Calu3 (cell line): Measurements from ENCODE around the gene TP53I11. TPM values are rescaled to one million over a fixed set of nuclear protein-coding genes. Genes with fewer than 3 reads are reported as not detected.

ENCODE experiments used
- BruUV-seq: library from RNA; stranded (reverse); fragments of 400-500 nt; replicated peaks from 2 replicates; lab custom pipeline; 2021; lab: Mats Ljungman, UMichigan
- CTCF ChIA-PET: fragments of 300-600 bp; sonication (Branson Sonifier 250); formaldehyde crosslinking; loops from one replicate; lab custom pipeline; 2022; ENCODE audit warnings: antibody characterized with exemption; lab: Charles Lee
- DNase-seq: peaks from one replicate; pipeline ENCODE4 v3.0.0; 2022
- H3K27ac Mint-ChIP-seq: one replicate; pipeline ENCODE4 v1.8.0; 2022; ENCODE audit warnings: mixed read lengths; ENCODE audit not compliant: unreplicated experiment
- H3K27me3 Mint-ChIP-seq: one replicate; pipeline ENCODE4 v1.8.0; 2022; ENCODE audit warnings: mixed read lengths; ENCODE audit not compliant: unreplicated experiment
- H3K36me3 Mint-ChIP-seq: one replicate; pipeline ENCODE4 v1.8.0; 2022; ENCODE audit warnings: mild to moderate bottlenecking, moderate library complexity, mixed read lengths; ENCODE audit not compliant: insufficient read depth, unreplicated experiment
- H3K4me1 Mint-ChIP-seq: one replicate; pipeline ENCODE4 v1.8.0; 2022; ENCODE audit warnings: mild to moderate bottlenecking, low read depth, mixed read lengths; ENCODE audit not compliant: unreplicated experiment
- H3K4me3 Mint-ChIP-seq: one replicate; pipeline ENCODE4 v1.8.0; 2022; ENCODE audit warnings: mild to moderate bottlenecking, low read depth, moderate library complexity, mixed read lengths; ENCODE audit not compliant: unreplicated experiment
- H3K9me3 Mint-ChIP-seq: one replicate; pipeline ENCODE4 v1.8.0; 2022; ENCODE audit warnings: low read depth, mixed read lengths; ENCODE audit not compliant: unreplicated experiment
- intact Hi-C: fragments of 100-400 bp; cut with micrococcal nuclease; formaldehyde crosslinking; loops from one replicate; pipeline ENCODE4 v1.10.0; 2022; ENCODE audit not compliant: unreplicated experiment
- total RNA-seq: library from RNA; stranded (reverse); gene quantifications from 2 replicates; pipeline ENCODE4 v1.2.3, GENCODE V29; 2022
- TF ChIP-seq, protein P1 (sequence below): fragments of 200-600 bp; IDR thresholded peaks from one replicate; pipeline ENCODE4 v1.8.0; 2022; ENCODE audit warnings: antibody characterized with exemption; ENCODE audit not compliant: unreplicated experiment

Gene TP53I11
- total RNA-seq, 1 experiment from 2014 or later, result 27.8 TPM

DNA sequence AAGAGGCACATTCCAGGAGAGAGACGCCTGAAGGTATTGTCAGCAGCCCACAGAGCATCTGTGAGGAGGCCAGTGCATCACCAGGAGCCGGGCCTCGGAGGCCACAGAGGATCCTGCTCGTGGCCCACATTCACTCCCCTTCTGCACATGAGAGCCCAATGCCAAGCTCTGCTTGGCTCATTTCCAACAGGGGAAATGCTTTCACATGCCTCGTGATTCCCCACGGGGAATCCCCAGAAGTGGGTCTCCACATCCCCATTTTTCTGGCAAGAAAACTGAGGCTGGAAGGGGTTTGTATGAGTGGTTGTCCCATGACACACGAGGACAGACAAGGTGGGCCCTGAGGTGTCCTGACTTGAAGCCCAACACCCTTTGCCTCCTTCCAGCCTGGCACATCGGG, 34.4 kb downstream of the TP53I11 start:
- no peak overlapping the region for H3K4me3 Mint-ChIP-seq
- H3K4me1 Mint-ChIP-seq, result no peaks in the 10 kb centered on the region
- DNase-seq, result no peak

DNA sequence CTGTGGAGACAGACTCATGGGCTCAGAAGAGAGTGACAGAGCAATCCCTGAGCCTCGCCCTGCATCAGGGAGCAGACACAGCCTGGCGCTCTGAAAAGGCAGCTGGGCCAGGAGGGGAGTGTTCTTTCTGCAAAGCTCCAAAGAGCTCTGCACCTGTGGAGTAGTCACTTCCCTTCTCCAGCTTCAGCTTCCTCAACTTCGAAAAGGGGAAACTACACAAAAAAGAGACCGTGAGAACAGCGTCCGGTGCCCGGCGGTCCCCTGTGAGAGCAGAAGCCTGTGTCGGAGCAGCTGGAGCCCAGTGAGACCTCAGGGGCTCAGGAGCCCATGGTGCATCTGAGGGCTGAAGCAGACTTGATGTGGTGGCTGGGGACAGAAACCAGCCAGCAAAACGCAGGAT, 35.1 kb downstream of the TP53I11 start:
- CTCF ChIA-PET, result no interaction called here
- H3K36me3 Mint-ChIP-seq, result no peaks in the 10 kb centered on the region
- no peak for DNase-seq
- H3K27me3 Mint-ChIP-seq, result peaks cover 72% of the 10 kb centered on the region
- intact Hi-C loops, result no loop called here
- H3K4me1 Mint-ChIP-seq, result no peaks in the 10 kb centered on the region
- H3K9me3 Mint-ChIP-seq, result no peaks in the 10 kb centered on the region
- H3K4me3 Mint-ChIP-seq, result no peak overlapping the region
- BruUV-seq, result no TSS peak
- no peak overlapping the region for H3K27ac Mint-ChIP-seq
- TF ChIP-seq, protein P1, sequence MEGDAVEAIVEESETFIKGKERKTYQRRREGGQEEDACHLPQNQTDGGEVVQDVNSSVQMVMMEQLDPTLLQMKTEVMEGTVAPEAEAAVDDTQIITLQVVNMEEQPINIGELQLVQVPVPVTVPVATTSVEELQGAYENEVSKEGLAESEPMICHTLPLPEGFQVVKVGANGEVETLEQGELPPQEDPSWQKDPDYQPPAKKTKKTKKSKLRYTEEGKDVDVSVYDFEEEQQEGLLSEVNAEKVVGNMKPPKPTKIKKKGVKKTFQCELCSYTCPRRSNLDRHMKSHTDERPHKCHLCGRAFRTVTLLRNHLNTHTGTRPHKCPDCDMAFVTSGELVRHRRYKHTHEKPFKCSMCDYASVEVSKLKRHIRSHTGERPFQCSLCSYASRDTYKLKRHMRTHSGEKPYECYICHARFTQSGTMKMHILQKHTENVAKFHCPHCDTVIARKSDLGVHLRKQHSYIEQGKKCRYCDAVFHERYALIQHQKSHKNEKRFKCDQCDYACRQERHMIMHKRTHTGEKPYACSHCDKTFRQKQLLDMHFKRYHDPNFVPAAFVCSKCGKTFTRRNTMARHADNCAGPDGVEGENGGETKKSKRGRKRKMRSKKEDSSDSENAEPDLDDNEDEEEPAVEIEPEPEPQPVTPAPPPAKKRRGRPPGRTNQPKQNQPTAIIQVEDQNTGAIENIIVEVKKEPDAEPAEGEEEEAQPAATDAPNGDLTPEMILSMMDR, result no peak

More for the DNA sequence above, 34.4 kb downstream of the TP53I11 start:
- TF ChIP-seq, protein P1, result no peak
- Mint-ChIP-seq H3K27me3 (peaks cover 78% of the 10 kb centered on the region), H3K9me3 (no peaks in the 10 kb centered on the region), H3K36me3 (no peaks in the 10 kb centered on the region), H3K27ac (no peak overlapping the region)
- BruUV-seq, result no TSS peak
- intact Hi-C loops, result no loop called here
- CTCF ChIA-PET, result no interaction called here

DNA sequence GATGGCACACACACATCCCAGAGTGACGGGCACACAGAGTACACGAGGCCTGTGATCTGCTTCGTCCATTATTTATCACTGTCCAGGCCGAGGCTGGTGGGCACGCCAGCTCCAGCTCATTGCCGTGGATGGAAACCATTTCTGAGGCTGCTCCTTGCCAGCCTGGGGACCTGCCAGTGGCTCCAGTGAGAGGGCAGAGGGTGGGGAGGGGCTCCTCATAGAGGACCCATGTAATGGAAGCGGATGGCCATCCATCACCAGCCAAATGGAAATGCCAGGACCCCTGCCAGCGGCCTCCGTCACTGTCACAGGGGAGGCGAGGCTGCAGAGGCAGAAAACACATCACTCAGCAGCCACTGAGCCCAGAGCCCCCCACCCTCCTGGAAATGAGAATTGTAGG, 35.7 kb downstream of the TP53I11 start:
- Mint-ChIP-seq H3K36me3 (no peaks in the 10 kb centered on the region), H3K9me3 (no peaks in the 10 kb centered on the region), H3K4me3 (no peak overlapping the region), H3K27ac (no peak overlapping the region), H3K27me3 (peaks cover 72% of the 10 kb centered on the region), H3K4me1 (no peaks in the 10 kb centered on the region)
- intact Hi-C loops, result no loop called here
- BruUV-seq, result no TSS peak
- TF ChIP-seq, protein P1, result no peak
- DNase-seq, result no peak
- CTCF ChIA-PET, result no interaction called here

DNA sequence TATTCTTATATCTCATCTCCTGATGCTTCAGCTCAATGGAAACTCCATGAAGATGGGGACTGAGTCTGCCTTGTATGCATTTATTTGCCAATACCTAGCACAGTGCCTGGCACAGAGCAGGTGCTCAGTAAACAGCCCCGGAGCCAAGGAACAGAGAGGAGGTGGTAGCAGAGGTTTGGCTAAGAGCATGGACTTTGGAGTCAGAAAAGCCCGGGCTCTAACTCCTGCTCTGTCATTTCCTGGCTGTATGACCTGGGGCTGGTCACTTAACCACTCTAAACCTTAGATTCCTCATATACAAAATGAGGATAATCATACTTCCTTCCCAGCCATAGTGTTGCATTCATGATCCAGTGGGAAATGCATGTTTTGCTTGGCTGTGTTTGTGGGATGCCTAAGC, 36.6 kb downstream of the TP53I11 start:
- intact Hi-C loops, result loop anchor here (5.0 kb wide), 1 partner anchor 137 kb away; no protein-coding TSS in a partner anchor
- CTCF ChIA-PET, result no interaction called here
- DNase-seq, result no peak
- Mint-ChIP-seq H3K4me1 (no peaks in the 10 kb centered on the region), H3K4me3 (no peak overlapping the region), H3K27me3 (peaks cover 72% of the 10 kb centered on the region), H3K9me3 (no peaks in the 10 kb centered on the region), H3K27ac (no peak overlapping the region), H3K36me3 (no peaks in the 10 kb centered on the region)
- TF ChIP-seq, protein P1, result no peak
- no TSS peak for BruUV-seq
